ENCODE results near the gene DGKH.

The DGKH gene

DNA sequence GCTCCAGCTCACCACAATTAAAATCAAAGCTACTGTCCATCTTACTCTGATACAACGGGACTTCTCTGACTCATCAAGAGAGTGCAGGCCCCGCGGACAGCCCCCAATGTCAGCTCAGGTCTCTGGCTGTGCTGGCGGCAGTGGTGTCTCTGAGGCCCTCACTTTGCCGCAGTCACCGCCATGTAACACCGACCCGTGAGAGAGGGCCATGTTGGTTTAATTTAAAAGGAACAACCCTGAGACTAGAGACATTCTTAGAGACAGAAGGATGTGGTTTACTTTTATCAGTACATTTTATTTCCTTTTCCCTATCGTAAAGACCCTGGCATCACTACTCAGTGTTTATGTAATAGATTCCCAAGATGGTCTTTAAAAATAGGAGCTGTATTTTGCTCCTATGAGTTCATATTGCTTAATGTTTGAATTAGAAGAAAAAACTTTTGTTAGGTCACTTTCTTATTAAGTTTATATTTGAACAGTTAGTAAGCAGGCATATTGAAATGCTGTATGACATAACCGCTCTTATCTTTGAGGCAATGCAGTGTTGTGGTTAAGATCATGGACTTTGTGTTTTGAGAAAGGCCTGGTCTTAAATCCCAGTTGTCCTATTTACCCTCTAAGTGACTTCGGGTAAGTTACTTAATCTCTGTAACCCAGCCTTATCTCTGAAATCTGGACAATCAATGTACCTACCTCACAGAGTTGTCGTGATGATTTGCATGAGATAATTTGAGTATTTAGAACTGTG, 23.4 kb downstream of the DGKH start:
- TF ChIP-seq, protein P1, sequence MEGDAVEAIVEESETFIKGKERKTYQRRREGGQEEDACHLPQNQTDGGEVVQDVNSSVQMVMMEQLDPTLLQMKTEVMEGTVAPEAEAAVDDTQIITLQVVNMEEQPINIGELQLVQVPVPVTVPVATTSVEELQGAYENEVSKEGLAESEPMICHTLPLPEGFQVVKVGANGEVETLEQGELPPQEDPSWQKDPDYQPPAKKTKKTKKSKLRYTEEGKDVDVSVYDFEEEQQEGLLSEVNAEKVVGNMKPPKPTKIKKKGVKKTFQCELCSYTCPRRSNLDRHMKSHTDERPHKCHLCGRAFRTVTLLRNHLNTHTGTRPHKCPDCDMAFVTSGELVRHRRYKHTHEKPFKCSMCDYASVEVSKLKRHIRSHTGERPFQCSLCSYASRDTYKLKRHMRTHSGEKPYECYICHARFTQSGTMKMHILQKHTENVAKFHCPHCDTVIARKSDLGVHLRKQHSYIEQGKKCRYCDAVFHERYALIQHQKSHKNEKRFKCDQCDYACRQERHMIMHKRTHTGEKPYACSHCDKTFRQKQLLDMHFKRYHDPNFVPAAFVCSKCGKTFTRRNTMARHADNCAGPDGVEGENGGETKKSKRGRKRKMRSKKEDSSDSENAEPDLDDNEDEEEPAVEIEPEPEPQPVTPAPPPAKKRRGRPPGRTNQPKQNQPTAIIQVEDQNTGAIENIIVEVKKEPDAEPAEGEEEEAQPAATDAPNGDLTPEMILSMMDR (IDR thresholded peaks at IDR 0.05; ENCODE audit: low read depth, low read length, poor library complexity, severe bottlenecking), result no peak
- no peak for TF ChIP-seq EZH2phosphoT487 (IDR thresholded peaks at IDR 0.05; ENCODE audit: borderline replicate concordance, low read length)
- Histone ChIP-seq H4K20me1 (ENCODE audit: control insufficient read depth, insufficient read depth, low read depth, low read length) (no peaks in the 10 kb centered on the region), H3K36me3 (ENCODE audit: control insufficient read depth, low read length) (0 out of 2 replicates have a peak, but pooled peaks cover 5% of the 10 kb centered on the region), H3K79me2 (ENCODE audit: control insufficient read depth, low read length) (no peaks in the 10 kb centered on the region), H3K9me2 (replicated peaks; ENCODE audit: control insufficient read depth, low read length) (no peaks in the 10 kb centered on the region), H3F3A (ENCODE audit: control insufficient read depth, insufficient read depth) (no peaks in the 10 kb centered on the region; the same call in 1 of the 2 replicates), H3K4me2 (ENCODE audit: low read length) (no peak overlapping the region), H3K27me3 (ENCODE audit: control insufficient read depth, low read length) (no peaks in the 10 kb centered on the region), H3K4me3 (ENCODE audit: low read length) (no peak overlapping the region), H3K4me1 (ENCODE audit: control insufficient read depth, low read length) (no peaks in the 10 kb centered on the region), H3K27ac (ENCODE audit: low read depth, low read length) (no peak overlapping the region), H3K9me3 (ENCODE audit: control insufficient read depth, insufficient read depth, low read length) (no peaks in the 10 kb centered on the region)

DNA sequence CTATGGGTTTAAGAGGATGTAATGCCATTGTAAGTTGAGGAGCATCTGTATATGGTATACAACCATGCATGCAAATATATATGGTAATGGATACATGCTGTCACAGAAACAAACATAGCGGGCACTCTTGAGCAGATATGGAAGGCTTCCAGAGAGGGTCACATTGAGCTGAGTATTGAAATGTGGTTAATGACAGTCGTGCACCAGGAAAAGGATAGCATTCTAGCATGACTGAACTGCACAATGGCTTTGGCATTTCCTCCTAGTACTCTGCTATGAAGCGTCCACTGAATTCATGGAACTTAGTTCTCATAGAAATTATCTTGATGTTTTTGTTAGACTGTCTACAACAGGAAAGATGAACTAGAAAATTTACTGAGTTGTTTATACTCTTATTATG, 25.2 kb downstream of the DGKH start:
- Histone ChIP-seq H4K20me1 (ENCODE audit: control insufficient read depth, insufficient read depth, low read depth, low read length) (no peaks in the 10 kb centered on the region), H3F3A (ENCODE audit: control insufficient read depth, insufficient read depth) (no peaks in the 10 kb centered on the region; the same call in 1 of the 2 replicates), H3K27ac (ENCODE audit: low read depth, low read length) (no peak overlapping the region), H3K4me2 (ENCODE audit: low read length) (no peak overlapping the region), H3K27me3 (ENCODE audit: control insufficient read depth, low read length) (no peaks in the 10 kb centered on the region), H3K4me1 (ENCODE audit: control insufficient read depth, low read length) (no peaks in the 10 kb centered on the region), H3K9me3 (ENCODE audit: control insufficient read depth, insufficient read depth, low read length) (no peaks in the 10 kb centered on the region), H3K79me2 (ENCODE audit: control insufficient read depth, low read length) (no peaks in the 10 kb centered on the region; the same call in 1 of the 2 replicates), H3K9me2 (replicated peaks; ENCODE audit: control insufficient read depth, low read length) (no peaks in the 10 kb centered on the region), H3K4me3 (ENCODE audit: low read length) (no peak overlapping the region), H3K36me3 (ENCODE audit: control insufficient read depth, low read length) (0 out of 2 replicates have a peak, but pooled peaks cover 5% of the 10 kb centered on the region)
- TF ChIP-seq, protein P1 (IDR thresholded peaks at IDR 0.05; ENCODE audit: low read depth, low read length, poor library complexity, severe bottlenecking), result no peak
- TF ChIP-seq EZH2phosphoT487 (IDR thresholded peaks at IDR 0.05; ENCODE audit: borderline replicate concordance, low read length), result no peak

DNA sequence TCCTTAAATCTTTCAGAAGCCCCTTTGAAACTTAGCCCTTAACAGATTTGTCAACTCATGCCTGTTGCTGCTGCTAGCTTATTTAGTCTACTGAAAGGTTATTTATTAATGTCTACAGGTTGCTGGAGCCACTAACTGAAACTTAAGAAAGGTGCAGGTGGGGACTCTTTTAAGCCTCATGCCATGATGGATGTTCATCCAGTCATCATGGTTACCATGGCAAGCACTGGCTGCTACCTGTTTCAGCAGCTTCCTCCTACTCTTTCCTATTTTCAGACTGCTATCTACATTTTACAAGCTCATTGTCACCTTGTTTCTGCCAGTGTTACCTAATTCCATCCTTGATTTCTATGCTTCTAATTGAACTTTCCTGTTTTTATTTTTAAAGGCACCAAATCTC, 27.1 kb downstream of the DGKH start:
- no peaks in the 10 kb centered on the region for H4K20me1 ChIP-seq (ENCODE audit: control insufficient read depth, insufficient read depth, low read depth, low read length)
- H3K4me1 ChIP-seq (ENCODE audit: control insufficient read depth, low read length), result no peaks in the 10 kb centered on the region
- H3K9me3 ChIP-seq (ENCODE audit: control insufficient read depth, insufficient read depth, low read length), result no peaks in the 10 kb centered on the region
- H3K27me3 ChIP-seq (ENCODE audit: control insufficient read depth, low read length), result no peaks in the 10 kb centered on the region
- 0 out of 2 replicates have a peak, but pooled peaks cover 5% of the 10 kb centered on the region for H3K36me3 ChIP-seq (ENCODE audit: control insufficient read depth, low read length)
- H3K27ac ChIP-seq (ENCODE audit: low read depth, low read length), result no peak overlapping the region
- H3K79me2 ChIP-seq (ENCODE audit: control insufficient read depth, low read length), result no peaks in the 10 kb centered on the region; the same call in 1 of the 2 replicates
- H3F3A ChIP-seq (ENCODE audit: control insufficient read depth, insufficient read depth), result no peaks in the 10 kb centered on the region; the same call in 1 of the 2 replicates
- no peak overlapping the region for H3K4me3 ChIP-seq (ENCODE audit: low read length)
- no peak for TF ChIP-seq EZH2phosphoT487 (IDR thresholded peaks at IDR 0.05; ENCODE audit: borderline replicate concordance, low read length)
- TF ChIP-seq, protein P1 (IDR thresholded peaks at IDR 0.05; ENCODE audit: low read depth, low read length, poor library complexity, severe bottlenecking), result no peak
- H3K4me2 ChIP-seq (ENCODE audit: low read length), result no peak overlapping the region
- H3K9me2 ChIP-seq (replicated peaks; ENCODE audit: control insufficient read depth, low read length), result no peaks in the 10 kb centered on the region
